ENCODE measurements around the gene KRT74.

Gene KRT74

GRCh38 chr12:52533686-52534470 lies 39.8 kb downstream of the KRT74 start:
- DNase-seq: no peak

GRCh38 chr12:52532636-52533035 lies 41.0 kb downstream of the KRT74 start:
- DNase-seq: no peak

DNA sequence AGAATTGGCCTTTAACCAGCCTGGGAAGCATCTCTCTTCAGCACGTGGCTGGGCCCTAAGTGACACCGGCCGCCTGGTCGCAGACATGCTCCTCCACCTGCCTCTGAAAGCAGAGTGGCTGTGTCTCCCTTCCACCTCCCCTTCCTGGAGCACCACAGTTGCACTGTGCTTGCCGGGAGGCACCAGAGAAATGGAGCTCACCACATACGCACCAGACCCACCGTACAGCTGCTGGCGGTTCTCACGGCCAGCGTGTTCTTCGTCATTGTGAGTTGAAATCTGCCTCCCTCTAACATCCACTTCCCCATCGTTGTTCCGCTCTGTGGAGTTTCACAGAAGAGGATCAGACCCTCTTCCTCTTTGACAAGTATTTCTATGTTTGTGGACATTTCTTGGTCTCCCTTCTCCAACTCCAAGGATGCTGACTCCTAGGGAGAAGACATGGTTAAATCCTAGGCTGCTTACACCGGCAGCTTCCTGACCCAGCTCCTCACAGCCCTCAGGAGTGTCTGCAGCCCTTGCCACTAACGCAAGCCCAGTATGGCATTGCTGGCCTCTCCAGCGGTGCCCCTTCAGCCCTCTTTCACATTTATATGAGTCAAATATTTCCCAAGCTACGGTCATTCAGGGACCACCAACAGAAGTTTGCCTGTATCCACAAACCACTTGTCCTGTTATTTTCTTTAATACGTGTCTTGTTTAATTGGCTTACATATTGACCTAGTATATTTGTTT lies 41.9 kb downstream of the KRT74 start:
- no peak for DNase-seq

- DNase-seq: no peak
Observed at GRCh38 chr12:52530905-52531304, 42.7 kb downstream of the KRT74 start.

DNA sequence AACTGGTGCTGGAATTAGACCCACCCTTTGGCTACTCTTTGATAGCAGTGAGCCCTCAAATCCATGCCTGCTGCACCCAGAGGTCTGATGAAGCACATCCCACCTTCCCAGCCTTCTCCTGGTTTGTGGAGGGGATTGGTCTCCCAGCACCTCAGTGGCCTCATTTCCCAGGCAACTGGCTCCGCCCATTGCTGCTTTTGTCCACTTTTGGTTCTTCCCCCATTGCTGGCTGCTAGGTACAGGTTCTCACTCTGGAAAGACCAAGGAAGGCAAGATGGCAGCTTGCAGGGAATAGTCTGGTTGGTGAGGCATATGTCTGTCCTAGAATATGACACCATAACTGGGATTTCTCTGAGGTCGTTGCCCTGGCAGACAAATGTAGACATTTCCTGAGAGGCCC lies 43.3 kb downstream of the KRT74 start:
- DNase-seq: no peak

- no peak for DNase-seq
Observed at GRCh38 chr12:52529846-52530245, 43.8 kb downstream of the KRT74 start.

GRCh38 chr12:52529417-52529816 lies 44.2 kb downstream of the KRT74 start:
- DNase-seq: no peak

GRCh38 chr12:52528641-52529143 lies 45.0 kb downstream of the KRT74 start:
- DNase-seq: no peak

- DNase-seq: no peak
Observed at GRCh38 chr12:52527121-52527800, 46.4 kb downstream of the KRT74 start.

DNA sequence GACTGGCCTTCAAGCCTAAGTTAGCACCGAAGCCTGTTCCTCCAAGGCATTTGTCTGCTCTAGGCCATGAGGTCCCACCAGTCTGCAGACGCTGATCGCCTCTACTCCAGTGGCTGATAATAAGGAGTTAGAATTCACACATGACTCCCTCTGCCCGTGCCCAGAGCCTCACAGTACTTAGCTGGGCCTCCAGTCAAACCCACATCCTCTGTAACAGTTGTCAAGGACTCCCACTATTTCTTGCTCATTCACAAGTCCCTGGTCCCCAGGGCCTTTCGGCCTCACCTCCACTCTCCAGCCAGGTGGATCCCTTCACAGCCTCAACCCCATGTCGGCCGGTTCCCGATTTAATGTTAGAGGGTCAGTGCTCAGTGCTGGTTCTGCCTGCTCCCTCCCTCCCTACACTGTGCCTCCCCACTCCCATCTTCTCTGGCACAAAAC lies 47.1 kb downstream of the KRT74 start:
- no peak for DNase-seq

GRCh38 chr12:52525661-52526499 lies 47.8 kb downstream of the KRT74 start:
- no peak for DNase-seq

GRCh38 chr12:52524898-52525591 lies 48.6 kb downstream of the KRT74 start:
- no peak for DNase-seq

DNA sequence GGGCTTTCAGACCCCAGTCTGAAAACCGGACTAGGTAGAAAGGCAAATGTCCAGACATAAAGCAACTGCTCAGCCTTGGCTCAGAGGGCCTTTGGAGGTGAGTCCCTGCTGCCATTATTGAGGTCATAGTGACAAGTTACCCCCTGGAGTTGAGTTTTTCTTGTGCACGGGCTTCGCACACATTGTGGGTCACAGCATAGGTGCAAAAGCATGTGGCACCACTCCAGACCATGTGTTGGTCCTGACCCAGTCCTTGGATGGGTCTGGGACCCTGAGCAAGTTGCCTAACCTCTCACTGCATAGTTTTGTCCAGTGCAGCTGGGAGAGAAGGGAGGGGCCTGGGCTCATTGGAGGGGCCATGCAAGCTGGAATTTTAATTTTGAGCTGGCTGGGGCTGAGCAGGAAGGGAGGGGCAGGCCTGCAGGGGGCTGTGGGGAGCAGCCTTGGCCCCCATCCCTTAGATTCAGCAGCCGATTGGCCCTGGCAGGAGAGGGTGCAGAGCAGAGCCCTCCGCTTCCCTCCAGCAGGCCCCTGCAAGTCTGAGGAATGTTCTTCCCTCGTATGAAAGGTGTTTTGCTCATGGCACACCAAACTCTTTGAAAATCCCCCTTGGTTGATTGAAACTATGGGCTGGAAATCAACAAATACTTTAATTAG lies 49.3 kb downstream of the KRT74 start:
- no peak for DNase-seq

- DNase-seq: no peak
Observed at GRCh38 chr12:52523824-52524223, 49.8 kb downstream of the KRT74 start.

GRCh38 chr12:52522346-52523011 lies 51.2 kb downstream of the KRT74 start:
- no peak for DNase-seq

- no peak for DNase-seq
Observed at GRCh38 chr12:52521568-52522266, 51.9 kb downstream of the KRT74 start.

DNA sequence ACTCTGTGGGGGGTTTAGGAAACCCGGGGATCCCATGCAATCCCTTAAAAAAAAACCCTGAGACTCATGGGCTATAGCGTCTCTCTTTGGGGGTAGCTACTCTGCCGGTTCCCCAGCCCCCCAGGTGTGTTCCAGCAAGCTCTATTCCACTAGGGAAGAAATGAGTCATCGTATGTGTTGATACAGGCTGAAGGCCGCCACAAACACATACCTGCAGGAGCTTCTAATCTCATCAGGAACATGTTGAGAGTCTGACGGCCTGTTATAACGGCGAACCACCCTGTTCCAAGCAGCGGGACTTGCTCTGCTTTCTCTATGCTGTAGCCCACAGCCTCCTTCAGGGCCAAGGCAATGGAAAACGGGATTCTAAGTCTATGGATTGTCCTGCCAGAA lies 52.5 kb downstream of the KRT74 start:
- no peak for DNase-seq

- DNase-seq: no peak
Observed at GRCh38 chr12:52519826-52520662, 53.6 kb downstream of the KRT74 start, which contains the start of gene KRT5. KRT5 (minus strand) TSS chr12:52520394; CDS start chr12:52520296, 98 bp downstream.

- DNase-seq: no peak
Observed at GRCh38 chr12:52519387-52519703, 54.3 kb downstream of the KRT74 start.

All from CD4-positive, alpha-beta T cell treated with Interleukin-21 for 1 hour (primary cell).